ENCODE measurements around the gene CD99L2. TPM values are rescaled to one million over a fixed set of nuclear protein-coding genes. Genes with fewer than 3 reads are reported as not detected.

Gene CD99L2
- total RNA-seq, 4 donors from 2014 or later, result 51.3 to 92.7 (median 58.7) TPM

GRCh38 chrX:150759568-150760416, 138.7 kb downstream of the CD99L2 start:
- Histone ChIP-seq H3K27me3 (no peaks in the 10 kb centered on the region), H3K4me1 (no peaks in the 10 kb centered on the region), H3K4me3 (no peak overlapping the region), H3K27ac (no peak overlapping the region), H3K9me3 (no peaks in the 10 kb centered on the region), H3K36me3 (no peaks in the 10 kb centered on the region)
- TF ChIP-seq POLR2A (IDR thresholded peaks at IDR 0.05), result no peak
- no peak for TF ChIP-seq CTCF (IDR thresholded peaks at IDR 0.05)
- intact Hi-C loops (cut with DNase I; ENCODE audit: low total_unique reads), result no loop called here
- DNase-seq, result no peak

- Histone ChIP-seq H3K36me3 (no peaks in the 10 kb centered on the region), H3K27me3 (no peaks in the 10 kb centered on the region)
- intact Hi-C loops (cut with DNase I; ENCODE audit: low total_unique reads), result no loop called here
Measured at GRCh38 chrX:150757371-150757770, 141.1 kb downstream of the CD99L2 start.

GRCh38 chrX:150753968-150754367, 144.5 kb downstream of the CD99L2 start:
- H3K27me3 ChIP-seq, result no peaks in the 10 kb centered on the region
- H3K4me1 ChIP-seq, result no peaks in the 10 kb centered on the region
- no peak for TF ChIP-seq POLR2A (IDR thresholded peaks at IDR 0.05)
- no peak for TF ChIP-seq CTCF (IDR thresholded peaks at IDR 0.05)
- no peaks in the 10 kb centered on the region for H3K9me3 ChIP-seq
- H3K27ac ChIP-seq, result no peak overlapping the region
- intact Hi-C loops (cut with DNase I; ENCODE audit: low total_unique reads), result no loop called here
- H3K4me3 ChIP-seq, result no peak overlapping the region
- no peak for DNase-seq
- H3K36me3 ChIP-seq, result no peaks in the 10 kb centered on the region

More at GRCh38 chrX:150757371-150757770, 141.1 kb downstream of the CD99L2 start:
- TF ChIP-seq CTCF (IDR thresholded peaks at IDR 0.05) (no peak), POLR2A (IDR thresholded peaks at IDR 0.05) (no peak)
- Histone ChIP-seq H3K27ac (no peak overlapping the region), H3K4me3 (no peak overlapping the region), H3K9me3 (no peaks in the 10 kb centered on the region), H3K4me1 (no peaks in the 10 kb centered on the region)
- DNase-seq, result no peak

- no peaks in the 10 kb centered on the region for H3K4me1 ChIP-seq
- H3K9me3 ChIP-seq, result no peaks in the 10 kb centered on the region
- TF ChIP-seq POLR2A (IDR thresholded peaks at IDR 0.05), result no peak
- no peak for TF ChIP-seq CTCF (IDR thresholded peaks at IDR 0.05)
- no peak overlapping the region for H3K27ac ChIP-seq
- no peak overlapping the region for H3K4me3 ChIP-seq
- no peaks in the 10 kb centered on the region for H3K36me3 ChIP-seq
- H3K27me3 ChIP-seq, result no peaks in the 10 kb centered on the region
- no peak for DNase-seq
- intact Hi-C loops (cut with DNase I; ENCODE audit: low total_unique reads), result no loop called here
Measured at GRCh38 chrX:150753357-150753756, 145.1 kb downstream of the CD99L2 start.

- H3K27me3 ChIP-seq, result no peaks in the 10 kb centered on the region
- H3K36me3 ChIP-seq, result no peaks in the 10 kb centered on the region
- H3K9me3 ChIP-seq, result no peaks in the 10 kb centered on the region
- intact Hi-C loops (cut with DNase I; ENCODE audit: low total_unique reads), result no loop called here
- DNase-seq, result no peak
- no peak for TF ChIP-seq POLR2A (IDR thresholded peaks at IDR 0.05)
- no peak for TF ChIP-seq CTCF (IDR thresholded peaks at IDR 0.05)
- H3K4me3 ChIP-seq, result no peak overlapping the region
- H3K27ac ChIP-seq, result no peak overlapping the region
- H3K4me1 ChIP-seq, result no peaks in the 10 kb centered on the region
Measured at GRCh38 chrX:150752124-150752523, 146.3 kb downstream of the CD99L2 start.

Data from uterus (tissue), 4 donors.